Measurements from ENCODE around the gene WDR36.

DNA sequence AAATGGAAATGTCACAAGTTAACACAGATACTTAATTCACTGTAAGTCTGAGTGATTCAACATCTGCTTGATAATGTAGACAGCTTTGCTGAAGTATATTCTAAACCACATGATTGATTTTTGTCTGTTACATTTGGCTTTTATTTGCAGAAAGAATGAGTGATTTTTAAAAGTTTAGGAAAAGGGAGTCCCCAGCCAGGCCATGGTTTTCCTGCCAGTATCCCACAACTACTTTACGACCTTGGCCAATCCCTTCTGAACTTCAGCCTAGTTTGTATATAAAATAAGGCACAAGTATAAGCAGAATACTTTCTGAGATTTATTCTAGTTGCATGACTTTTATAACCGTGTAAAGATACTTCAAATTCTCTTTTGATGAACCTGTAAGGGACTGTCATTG lies 27.1 kb downstream of the WDR36 start:
- TF ChIP-seq POLR2AphosphoS5 (IDR thresholded peaks at IDR 0.05; ENCODE audit: borderline replicate concordance, low read depth, low read length) (no peak), EZH2 (IDR thresholded peaks at IDR 0.05) (no peak), FOXP2 (optimal IDR thresholded peaks at IDR 0.05; ENCODE audit: control extremely low read depth, extremely low read length, insufficient read depth) (no peak)
